SK-N-SH (cell line): ENCODE results near the gene SLC10A1. TPM values are rescaled to one million over a fixed set of nuclear protein-coding genes. Genes with fewer than 3 reads are reported as not detected.

ENCODE experiments used
- CTCF ChIA-PET: fragments of 300-600, 350-600 bp; formaldehyde crosslinking; extraction: SDS; loops from one replicate; lab custom pipeline; 2021; lab: Yijun Ruan, JAX
- POLR2A ChIA-PET: fragments of 350-600 bp; sonication (Branson Sonifier 250); formaldehyde crosslinking; extraction: SDS; loops from one replicate; lab custom pipeline; 2020; ENCODE audit warnings: antibody characterized with exemption, inconsistent platforms; lab: Yijun Ruan, JAX
- DNase-seq: peaks from one replicate; pipeline ENCODE4 v3.0.0; 2012
- H2AFZ ChIP-seq: fragments of 200-600 bp; sonication (generic); 2 replicates; pipeline ENCODE4 v1.8.1; 2016; ENCODE audit warnings: antibody characterized with exemption, mild to moderate bottlenecking, low read depth
- H3F3A ChIP-seq: fragments of 200-600 bp; sonication (generic); replicated peaks from 2 replicates; pipeline ENCODE3; 2016; ENCODE audit warnings: antibody characterized with exemption, mild to moderate bottlenecking; ENCODE audit not compliant: insufficient read depth
- H3K27ac ChIP-seq, 2 experiments: fragments of 200-500 bp in 1 of 2; fragments of 200-600 bp in 1 of 2; sonication (Bioruptor generic) in 1 of 2; sonication (generic), shearing (Covaris generic) in 1 of 2; 2 replicates each; pipeline versions ENCODE4 v1.5.1 to v1.6.1; 2014 to 2016; ENCODE audit warnings: low read depth in 2 of 2, inconsistent platforms in 1 of 2, low read length in 1 of 2, mild to moderate bottlenecking in 1 of 2, mixed read lengths in 1 of 2
- H3K27me3 ChIP-seq: fragments of 200-600 bp; sonication (generic), shearing (Covaris generic); 2 replicates; pipeline ENCODE4 v1.6.1; 2016; ENCODE audit warnings: mixed run types; ENCODE audit not compliant: insufficient read depth
- H3K36me3 ChIP-seq, 2 experiments: fragments of 200-500 bp in 1 of 2; fragments of 200-600 bp in 1 of 2; sonication (Bioruptor generic) in 1 of 2; sonication (generic) in 1 of 2; replicated peaks in 1 of 2; 2 replicates each; pipeline versions ENCODE3 to v1.5.1; 2014 to 2016; ENCODE audit warnings: low read length in 1 of 2, mild to moderate bottlenecking in 1 of 2; ENCODE audit not compliant: insufficient read depth in 2 of 2, control insufficient read depth in 1 of 2
- H3K4me1 ChIP-seq, 2 experiments: fragments of 200-500 bp in 1 of 2; fragments of 200-600 bp in 1 of 2; sonication (Bioruptor generic) in 1 of 2; sonication (generic), shearing (Covaris generic) in 1 of 2; 2 replicates each; pipeline versions ENCODE4 v1.5.1 to v1.6.1; 2014 to 2016; ENCODE audit warnings: low read depth in 1 of 2, low read length in 1 of 2, mixed run types in 1 of 2; ENCODE audit not compliant: insufficient read depth in 2 of 2, control insufficient read depth in 1 of 2
- H3K4me2 ChIP-seq: fragments of 200-600 bp; sonication (generic), shearing (Covaris generic); 2 replicates; pipeline ENCODE4 v1.6.1; 2017; ENCODE audit warnings: mixed run types
- H3K4me3 ChIP-seq, 2 experiments: fragments of 200-500 bp in 1 of 2; fragments of 200-600 bp in 1 of 2; sonication (Bioruptor generic) in 1 of 2; sonication (generic), shearing (Covaris generic) in 1 of 2; 2 replicates each; pipeline versions ENCODE4 v1.5.1 to v1.8.1; 2014 to 2016; ENCODE audit warnings: low read depth in 2 of 2, inconsistent platforms in 1 of 2, low read length in 1 of 2, mild to moderate bottlenecking in 1 of 2, mixed read lengths in 1 of 2, moderate library complexity in 1 of 2
- H3K79me2 ChIP-seq: fragments of 200-600 bp; sonication (generic); 2 replicates; pipeline ENCODE4 v1.8.1; 2017; ENCODE audit warnings: mild to moderate bottlenecking; ENCODE audit not compliant: insufficient read depth
- H3K9ac ChIP-seq: fragments of 200-600 bp; sonication (generic); 2 replicates; pipeline ENCODE4 v1.6.1; 2017; ENCODE audit warnings: mixed run types
- H3K9me2 ChIP-seq: fragments of 200-600 bp; sonication (generic); 2 replicates; pipeline ENCODE4 v1.6.1; 2017; ENCODE audit warnings: mixed run types
- H3K9me3 ChIP-seq: fragments of 200-600 bp; sonication (generic); 2 replicates; pipeline ENCODE4 v1.6.1; 2017; ENCODE audit warnings: mixed run types, mild to moderate bottlenecking, moderate library complexity
- H4K20me1 ChIP-seq: fragments of 200-600 bp; sonication (generic); 2 replicates; pipeline ENCODE4 v1.6.1; 2017; ENCODE audit warnings: mild to moderate bottlenecking, mixed run types; ENCODE audit not compliant: insufficient read depth
- CHD2 ChIP-seq: fragments of 150-350 bp; IDR thresholded peaks from 2 replicates; pipeline ENCODE4 v1.6.1; 2018; ENCODE audit warnings: low read length; ENCODE audit not compliant: partially characterized antibody
- EZH2phosphoT487 ChIP-seq: fragments of 200-600 bp; sonication (generic); IDR thresholded peaks from 2 replicates; pipeline ENCODE4 v1.6.1; 2017; ENCODE audit warnings: low read depth, mixed run types, mild to moderate bottlenecking, antibody characterized with exemption, moderate library complexity, borderline replicate concordance
- FOXJ3 ChIP-seq: sonication (generic); formaldehyde crosslinking; IDR thresholded peaks from 2 replicates; pipeline ENCODE4 v1.5.1; 2020; ENCODE audit warnings: mild to moderate bottlenecking, missing genetic modification reagents
- GABPA ChIP-seq: IDR thresholded peaks from 2 replicates; pipeline ENCODE4 v1.4.0; 2012; ENCODE audit warnings: low read depth, mild to moderate bottlenecking
- IRF3 ChIP-seq: fragments of 150-350 bp; IDR thresholded peaks from 2 replicates; pipeline ENCODE4 v1.6.1; 2016; ENCODE audit warnings: mild to moderate bottlenecking, low read depth, low read length
- JUND ChIP-seq: IDR thresholded peaks from 2 replicates; pipeline ENCODE4 v1.4.0; 2012
- NFIC ChIP-seq: IDR thresholded peaks from 2 replicates; pipeline ENCODE4 v1.4.0; 2012; ENCODE audit warnings: borderline replicate concordance
- NRF1 ChIP-seq: IDR thresholded peaks from 2 replicates; pipeline ENCODE4 v1.6.1; 2012; ENCODE audit warnings: low read depth, mild to moderate bottlenecking, low read length
- SIN3A ChIP-seq: IDR thresholded peaks from 2 replicates; pipeline ENCODE4 v1.6.1; 2012; ENCODE audit warnings: low read depth, mild to moderate bottlenecking, low read length, moderate library complexity, borderline replicate concordance
- SMC3 ChIP-seq: IDR thresholded peaks from 2 replicates; pipeline ENCODE4 v1.6.1; 2012; ENCODE audit warnings: low read depth, low read length, improper control_type of control experiment
- TAF1 ChIP-seq: IDR thresholded peaks from 2 replicates; pipeline ENCODE4 v1.6.1; 2012; ENCODE audit warnings: low read depth, mild to moderate bottlenecking, low read length, moderate library complexity, borderline replicate concordance
- TCF12 ChIP-seq: IDR thresholded peaks from 2 replicates; pipeline ENCODE4 v1.4.0; 2012
- TEAD4 ChIP-seq: IDR thresholded peaks from 2 replicates; pipeline ENCODE4 v1.4.0; 2012; ENCODE audit warnings: mild to moderate bottlenecking, borderline replicate concordance; ENCODE audit not compliant: insufficient read depth
- USF2 ChIP-seq: fragments of 150-350 bp; IDR thresholded peaks from 2 replicates; pipeline ENCODE4 v1.6.1; 2017; ENCODE audit warnings: antibody characterized with exemption, low read length, low read depth, borderline replicate concordance
- WGBS: methylation state at CpG from one replicate; pipeline ENCODE4 v1.1.6; 2017; ENCODE audit warnings: low lambda C conversion rate; 5-methylcytosine and 5-hydroxymethylcytosine counted together
- polyA plus RNA-seq, 3 experiments: library from polyadenylated mRNA; depleted of rRNA; stranded (reverse); fragments of >200 nt; gene quantifications; 2 replicates each; pipeline ENCODE4 v1.2.3, GENCODE V29; 2012
- TF ChIP-seq, protein P1 (sequence below): IDR thresholded peaks from 2 replicates; pipeline ENCODE4 v1.6.1; 2012; ENCODE audit warnings: mild to moderate bottlenecking, low read depth, low read length, moderate library complexity
- TF ChIP-seq, protein P2 (sequence below): IDR thresholded peaks from 2 replicates; pipeline ENCODE4 v1.4.0; 2012; ENCODE audit warnings: low read depth, borderline replicate concordance
- TF ChIP-seq, protein P3 (sequence below): fragments of 200-600 bp; sonication (generic); IDR thresholded peaks from 2 replicates; pipeline ENCODE4 v1.6.1; 2017; ENCODE audit warnings: antibody characterized with exemption, mild to moderate bottlenecking, moderate library complexity

The SLC10A1 gene
- polyA plus RNA-seq, 1 of the 3 experiments (the other 2 are of a cell fraction), result not detected

DNA sequence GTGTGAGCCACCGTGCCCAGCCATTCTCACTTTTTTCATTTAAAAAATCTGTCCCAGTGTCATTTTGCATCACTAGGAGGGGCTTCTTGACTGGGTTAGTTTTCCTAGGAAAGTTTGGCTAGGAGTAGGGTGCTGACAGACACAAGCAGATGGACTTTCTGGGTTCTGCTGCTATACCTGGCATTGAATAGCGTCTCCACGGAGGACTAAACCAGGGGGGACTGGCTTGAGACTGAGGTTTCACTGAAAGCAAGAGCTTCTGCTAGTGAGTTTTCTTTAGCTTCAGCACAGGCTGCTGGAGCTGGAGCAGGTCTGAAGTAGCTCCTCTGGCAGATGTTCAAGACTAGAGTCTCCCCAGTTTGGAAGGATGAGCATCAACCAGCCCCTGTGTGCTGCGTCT lies 1.4 kb downstream of the SLC10A1 start (continued):
- TF ChIP-seq, protein P1, sequence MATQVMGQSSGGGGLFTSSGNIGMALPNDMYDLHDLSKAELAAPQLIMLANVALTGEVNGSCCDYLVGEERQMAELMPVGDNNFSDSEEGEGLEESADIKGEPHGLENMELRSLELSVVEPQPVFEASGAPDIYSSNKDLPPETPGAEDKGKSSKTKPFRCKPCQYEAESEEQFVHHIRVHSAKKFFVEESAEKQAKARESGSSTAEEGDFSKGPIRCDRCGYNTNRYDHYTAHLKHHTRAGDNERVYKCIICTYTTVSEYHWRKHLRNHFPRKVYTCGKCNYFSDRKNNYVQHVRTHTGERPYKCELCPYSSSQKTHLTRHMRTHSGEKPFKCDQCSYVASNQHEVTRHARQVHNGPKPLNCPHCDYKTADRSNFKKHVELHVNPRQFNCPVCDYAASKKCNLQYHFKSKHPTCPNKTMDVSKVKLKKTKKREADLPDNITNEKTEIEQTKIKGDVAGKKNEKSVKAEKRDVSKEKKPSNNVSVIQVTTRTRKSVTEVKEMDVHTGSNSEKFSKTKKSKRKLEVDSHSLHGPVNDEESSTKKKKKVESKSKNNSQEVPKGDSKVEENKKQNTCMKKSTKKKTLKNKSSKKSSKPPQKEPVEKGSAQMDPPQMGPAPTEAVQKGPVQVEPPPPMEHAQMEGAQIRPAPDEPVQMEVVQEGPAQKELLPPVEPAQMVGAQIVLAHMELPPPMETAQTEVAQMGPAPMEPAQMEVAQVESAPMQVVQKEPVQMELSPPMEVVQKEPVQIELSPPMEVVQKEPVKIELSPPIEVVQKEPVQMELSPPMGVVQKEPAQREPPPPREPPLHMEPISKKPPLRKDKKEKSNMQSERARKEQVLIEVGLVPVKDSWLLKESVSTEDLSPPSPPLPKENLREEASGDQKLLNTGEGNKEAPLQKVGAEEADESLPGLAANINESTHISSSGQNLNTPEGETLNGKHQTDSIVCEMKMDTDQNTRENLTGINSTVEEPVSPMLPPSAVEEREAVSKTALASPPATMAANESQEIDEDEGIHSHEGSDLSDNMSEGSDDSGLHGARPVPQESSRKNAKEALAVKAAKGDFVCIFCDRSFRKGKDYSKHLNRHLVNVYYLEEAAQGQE, result no peak

DNA sequence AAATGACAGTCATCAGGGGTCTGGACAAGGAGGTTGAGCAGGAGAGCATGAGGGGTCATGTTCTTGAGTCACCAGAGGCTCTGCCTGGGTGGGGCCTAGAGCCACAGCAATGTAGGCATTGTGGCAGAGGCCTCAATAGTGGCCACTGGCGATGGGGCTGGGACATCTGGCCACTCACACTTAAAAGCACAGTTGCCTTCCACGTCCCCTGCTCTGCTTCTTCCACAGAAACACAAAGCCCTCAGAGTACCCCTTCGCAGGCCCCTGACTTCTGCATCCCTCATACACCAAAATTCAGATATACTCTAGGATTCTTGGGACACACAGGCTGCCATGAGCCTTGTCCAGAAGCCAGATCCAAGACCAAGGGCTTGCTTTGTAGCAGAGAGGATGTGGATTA lies 2.2 kb downstream of the SLC10A1 start:
- H3F3A ChIP-seq, result no peaks in the 10 kb centered on the region
- no peak overlapping the region for H3K4me3 ChIP-seq
- no peak overlapping the region for H3K4me2 ChIP-seq
- DNase-seq, result no peak
- H3K36me3 ChIP-seq, result no peaks in the 10 kb centered on the region
- H3K9me2 ChIP-seq, result no peaks in the 10 kb centered on the region
- H4K20me1 ChIP-seq, result no peaks in the 10 kb centered on the region
- H3K79me2 ChIP-seq, result no peaks in the 10 kb centered on the region
- H3K9me3 ChIP-seq, result no peaks in the 10 kb centered on the region
- no peak overlapping the region for H3K9ac ChIP-seq
- H3K27me3 ChIP-seq, result no peaks in the 10 kb centered on the region
- H3K27ac ChIP-seq, result no peak overlapping the region
- 23% methylated on average over 3 of the region's 3 CpGs for WGBS
- CTCF ChIA-PET, result no interaction called here
- no peaks in the 10 kb centered on the region for H3K4me1 ChIP-seq
- POLR2A ChIA-PET, result no interaction called here
- no peak overlapping the region for H2AFZ ChIP-seq
- TF ChIP-seq GABPA (no peak), TAF1 (no peak), IRF3 (no peak), JUND (no peak), FOXJ3 (CRISPR knock-in tag) (no peak), SMC3 (no peak), USF2 (no peak), TEAD4 (no peak), NRF1 (no peak), TCF12 (no peak), EZH2phosphoT487 (no peak), CHD2 (no peak), NFIC (no peak), SIN3A (no peak)
- TF ChIP-seq, protein P1, result no peak
- TF ChIP-seq, protein P2, sequence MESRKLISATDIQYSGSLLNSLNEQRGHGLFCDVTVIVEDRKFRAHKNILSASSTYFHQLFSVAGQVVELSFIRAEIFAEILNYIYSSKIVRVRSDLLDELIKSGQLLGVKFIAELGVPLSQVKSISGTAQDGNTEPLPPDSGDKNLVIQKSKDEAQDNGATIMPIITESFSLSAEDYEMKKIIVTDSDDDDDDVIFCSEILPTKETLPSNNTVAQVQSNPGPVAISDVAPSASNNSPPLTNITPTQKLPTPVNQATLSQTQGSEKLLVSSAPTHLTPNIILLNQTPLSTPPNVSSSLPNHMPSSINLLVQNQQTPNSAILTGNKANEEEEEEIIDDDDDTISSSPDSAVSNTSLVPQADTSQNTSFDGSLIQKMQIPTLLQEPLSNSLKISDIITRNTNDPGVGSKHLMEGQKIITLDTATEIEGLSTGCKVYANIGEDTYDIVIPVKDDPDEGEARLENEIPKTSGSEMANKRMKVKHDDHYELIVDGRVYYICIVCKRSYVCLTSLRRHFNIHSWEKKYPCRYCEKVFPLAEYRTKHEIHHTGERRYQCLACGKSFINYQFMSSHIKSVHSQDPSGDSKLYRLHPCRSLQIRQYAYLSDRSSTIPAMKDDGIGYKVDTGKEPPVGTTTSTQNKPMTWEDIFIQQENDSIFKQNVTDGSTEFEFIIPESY, result no peak
- TF ChIP-seq, protein P3, sequence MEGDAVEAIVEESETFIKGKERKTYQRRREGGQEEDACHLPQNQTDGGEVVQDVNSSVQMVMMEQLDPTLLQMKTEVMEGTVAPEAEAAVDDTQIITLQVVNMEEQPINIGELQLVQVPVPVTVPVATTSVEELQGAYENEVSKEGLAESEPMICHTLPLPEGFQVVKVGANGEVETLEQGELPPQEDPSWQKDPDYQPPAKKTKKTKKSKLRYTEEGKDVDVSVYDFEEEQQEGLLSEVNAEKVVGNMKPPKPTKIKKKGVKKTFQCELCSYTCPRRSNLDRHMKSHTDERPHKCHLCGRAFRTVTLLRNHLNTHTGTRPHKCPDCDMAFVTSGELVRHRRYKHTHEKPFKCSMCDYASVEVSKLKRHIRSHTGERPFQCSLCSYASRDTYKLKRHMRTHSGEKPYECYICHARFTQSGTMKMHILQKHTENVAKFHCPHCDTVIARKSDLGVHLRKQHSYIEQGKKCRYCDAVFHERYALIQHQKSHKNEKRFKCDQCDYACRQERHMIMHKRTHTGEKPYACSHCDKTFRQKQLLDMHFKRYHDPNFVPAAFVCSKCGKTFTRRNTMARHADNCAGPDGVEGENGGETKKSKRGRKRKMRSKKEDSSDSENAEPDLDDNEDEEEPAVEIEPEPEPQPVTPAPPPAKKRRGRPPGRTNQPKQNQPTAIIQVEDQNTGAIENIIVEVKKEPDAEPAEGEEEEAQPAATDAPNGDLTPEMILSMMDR, result no peak
